HL-60 (cell line): Measurements from ENCODE around the gene SMCP.

Experiments
- DNase-seq, 2 experiments: peaks; one replicate each; pipeline ENCODE4 v3.0.0-alpha.2; 2010 to 2020; ENCODE audit warnings: low read depth in 1 of 2, low spot score in 1 of 2
- H3K27ac ChIP-seq: fragments of 250-450 bp; sonication (Bioruptor Pico); replicated peaks from 2 replicates; pipeline ENCODE4 v1.5.1; 2020; ENCODE audit warnings: mild to moderate bottlenecking, moderate library complexity
- H3K27me3 ChIP-seq: fragments of 250-450 bp; sonication (Bioruptor Pico); 2 replicates; pipeline ENCODE4 v1.5.1; 2021; ENCODE audit warnings: mild to moderate bottlenecking, moderate library complexity; ENCODE audit not compliant: insufficient read depth, poor library complexity, severe bottlenecking
- H3K4me3 ChIP-seq: replicated peaks from 2 replicates; pipeline ENCODE4 v1.5.1; 2011; ENCODE audit warnings: mild to moderate bottlenecking, control low read depth, low read length; ENCODE audit not compliant: insufficient read depth
- CTCF ChIP-seq: IDR thresholded peaks from one replicate; pipeline ENCODE4 v1.5.1; 2011; ENCODE audit warnings: low read length, control low read depth, inconsistent platforms; ENCODE audit not compliant: insufficient read depth
- GABPA ChIP-seq: IDR thresholded peaks from 2 replicates; pipeline ENCODE4 v1.6.1; 2012; ENCODE audit warnings: low read depth
- POLR2AphosphoS5 ChIP-seq: IDR thresholded peaks from 2 replicates; pipeline ENCODE4 v1.6.1; 2012; ENCODE audit warnings: low read depth
- REST ChIP-seq: IDR thresholded peaks from 2 replicates; pipeline ENCODE4 v1.6.1; 2012; ENCODE audit warnings: low read depth; ENCODE audit not compliant: insufficient replicate concordance
- SPI1 ChIP-seq: IDR thresholded peaks from 2 replicates; pipeline ENCODE4 v1.6.1; 2012; ENCODE audit warnings: low read depth, mild to moderate bottlenecking, borderline replicate concordance

Gene SMCP

GRCh38 chr1:152904688-152905440, 26.7 kb downstream of the SMCP start:
- H3K27me3 ChIP-seq: no peaks in the 10 kb centered on the region
- TF ChIP-seq GABPA (no peak), CTCF (no peak), SPI1 (no peak), REST (no peak), POLR2AphosphoS5 (no peak)

GRCh38 chr1:152906023-152906565, 28.0 kb downstream of the SMCP start:
- H3K27me3 ChIP-seq: no peaks in the 10 kb centered on the region
- no peak for DNase-seq
- H3K4me3 ChIP-seq: no peak overlapping the region
- TF ChIP-seq POLR2AphosphoS5 (no peak), GABPA (no peak), SPI1 (no peak), REST (no peak), CTCF (no peak)
- no peak overlapping the region for H3K27ac ChIP-seq

More at GRCh38 chr1:152904688-152905440, 26.7 kb downstream of the SMCP start:
- no peak overlapping the region for H3K27ac ChIP-seq
- DNase-seq: no peak
- H3K4me3 ChIP-seq: no peak overlapping the region

GRCh38 chr1:152907686-152908601, 29.8 kb downstream of the SMCP start, which contains the start of gene IVL:
TSS of gene IVL (plus strand) at chr1:152908546. CDS start at chr1:152909798, 1,252 bp downstream.
- Histone ChIP-seq H3K4me3 (no peak within 1 kb of the TSS), H3K27me3 (peaks cover 3% of the 10 kb centered on the region), H3K27ac (no peak within 1 kb of the TSS)
- TF ChIP-seq CTCF (no peak), REST (no peak), GABPA (no peak), SPI1 (no peak), POLR2AphosphoS5 (no peak)
- DNase-seq: no peak
